ENCODE data around the gene PNPLA2. TPM values are rescaled to one million over a fixed set of nuclear protein-coding genes. Genes with fewer than 3 reads are reported as not detected.
A peak's percentile ranks its signal among the peaks of the same experiment; 100 is the strongest.

PNPLA2 gene
- total RNA-seq, 2 experiments from 2014 or later: 29.7 to 32.0 TPM

DNA sequence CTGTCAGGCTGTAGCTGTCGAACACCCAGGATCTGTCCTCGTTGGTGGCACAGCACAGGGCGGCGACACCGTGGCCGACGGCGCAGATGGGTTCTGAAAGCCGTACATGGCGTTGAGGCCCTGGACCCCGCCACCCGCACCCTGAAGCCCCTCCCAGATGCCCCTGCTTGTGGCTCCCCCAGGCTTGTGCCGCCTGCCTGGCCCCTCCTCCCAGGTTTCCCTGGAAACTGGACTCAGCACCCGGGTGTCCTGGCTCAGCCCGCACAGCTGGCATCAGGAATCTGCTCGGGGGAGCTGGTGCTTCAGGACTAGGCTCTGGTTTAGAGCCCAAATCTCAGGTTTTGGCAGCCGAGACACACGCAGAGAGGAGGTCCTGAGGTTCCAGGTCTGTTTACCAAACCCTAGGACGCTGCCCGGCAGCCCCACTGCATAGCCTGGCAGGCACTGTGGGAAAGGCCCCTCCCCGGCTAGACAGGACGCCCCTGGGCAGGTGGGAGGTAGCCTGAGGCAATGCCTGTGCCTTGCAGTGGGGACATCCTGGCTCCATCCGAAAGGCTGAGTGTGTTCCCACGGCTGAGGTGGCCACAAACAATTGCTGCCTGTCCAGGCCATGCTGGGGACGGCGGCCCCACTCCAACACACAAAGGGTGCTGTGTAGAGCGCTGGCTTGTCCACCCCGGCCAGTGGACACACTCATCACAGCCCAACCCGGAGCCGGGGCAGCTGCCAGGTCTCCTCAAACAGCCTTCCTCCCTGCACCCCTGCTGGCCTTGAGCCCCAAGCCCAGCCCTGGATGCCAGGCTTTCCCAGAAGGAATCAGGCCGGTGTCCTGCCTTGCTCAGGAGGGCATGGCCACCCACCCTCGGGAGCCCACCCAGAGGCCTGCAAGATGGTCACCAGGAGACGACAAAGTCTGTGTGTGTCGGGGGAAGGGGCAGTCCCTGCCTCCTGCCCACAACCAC is 46.0 kb upstream of the PNPLA2 start:
- intact Hi-C loops (cut with micrococcal nuclease): no loop called here
- peaks cover 16% of the 10 kb centered on the region for H3K4me1 Mint-ChIP-seq (ENCODE audit: low read depth)
- no peak overlapping the region for H3K27ac Mint-ChIP-seq
- ATAC-seq (no peak), DNase-seq (no peak)
- H3K27me3 Mint-ChIP-seq: no peaks in the 10 kb centered on the region
- TF ChIP-seq CTCF (IDR thresholded peaks at IDR 0.05): no peak
- CTCF ChIA-PET: no interaction called here
- no peaks in the 10 kb centered on the region for H3K9me3 Mint-ChIP-seq
- POLR2A ChIA-PET: interaction anchor here (1.1 to 1.3 kb wide), 2 partner anchors 13 to 26 kb away, joined by 4 to 5 read pairs; partner anchors contain the start of gene TALDO1
- H3K4me3 Mint-ChIP-seq: no peak overlapping the region
- H3K36me3 Mint-ChIP-seq (ENCODE audit: low read depth): peaks cover 21% of the 10 kb centered on the region

DNA sequence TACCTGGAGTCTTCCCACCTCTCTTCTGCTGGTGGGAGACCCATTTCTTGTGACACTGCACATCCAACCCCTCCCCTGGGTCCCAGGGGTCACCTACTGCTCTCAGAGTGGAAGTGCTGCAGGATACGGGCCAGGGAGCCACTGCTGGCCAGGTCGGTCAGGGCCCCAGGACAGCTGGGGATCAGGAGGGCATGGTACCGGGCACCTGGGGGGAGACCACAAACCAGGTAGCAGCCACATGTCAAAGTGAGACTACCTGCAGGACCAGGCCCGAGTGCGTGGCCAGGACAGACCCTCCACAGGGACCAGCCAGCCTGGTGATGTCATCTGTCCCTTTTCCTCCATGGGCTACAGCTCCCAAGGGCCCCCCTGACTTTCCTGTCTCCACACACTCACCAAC is 45.3 kb upstream of the PNPLA2 start:
- ATAC-seq (no peak), DNase-seq (no peak)
- Mint-ChIP-seq H3K4me1 (ENCODE audit: low read depth) (peaks cover 16% of the 10 kb centered on the region), H3K9me3 (no peaks in the 10 kb centered on the region), H3K27ac (no peak overlapping the region), H3K36me3 (ENCODE audit: low read depth) (peaks cover 21% of the 10 kb centered on the region), H3K27me3 (no peaks in the 10 kb centered on the region), H3K4me3 (no peak overlapping the region)
- TF ChIP-seq CTCF (IDR thresholded peaks at IDR 0.05): no peak
- POLR2A ChIA-PET: interaction anchor here (1.1 kb wide), 1 partner anchor 27 kb away, joined by 4 read pairs; the partner anchor contains the start of gene TALDO1
- CTCF ChIA-PET: no interaction called here
- intact Hi-C loops (cut with micrococcal nuclease): no loop called here

DNA sequence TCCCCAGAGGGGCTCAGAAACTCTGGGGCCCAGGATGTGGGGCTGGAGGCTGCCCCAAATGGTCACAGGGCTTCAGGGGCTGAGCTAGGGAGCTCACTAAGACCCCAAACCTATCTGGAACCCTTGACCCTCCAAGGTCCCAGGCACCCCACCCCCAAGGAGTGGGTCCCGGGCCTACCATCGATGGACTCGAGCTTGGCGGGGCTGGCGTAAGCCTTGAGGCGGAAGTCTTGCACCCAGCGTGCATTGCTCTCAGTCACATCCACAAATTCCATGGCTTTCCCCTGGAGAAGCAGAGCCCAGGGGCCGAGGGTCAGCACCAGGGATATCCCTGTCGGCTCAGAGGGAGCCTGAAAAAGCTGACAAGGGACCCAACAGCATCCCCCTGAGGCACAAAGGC is 44.9 kb upstream of the PNPLA2 start:
- no peak for ATAC-seq
- no peaks in the 10 kb centered on the region for H3K27me3 Mint-ChIP-seq
- H3K36me3 Mint-ChIP-seq (ENCODE audit: low read depth): peaks cover 22% of the 10 kb centered on the region
- CTCF ChIA-PET: no interaction called here
- H3K4me1 Mint-ChIP-seq (ENCODE audit: low read depth): peaks cover 17% of the 10 kb centered on the region
- no peaks in the 10 kb centered on the region for H3K9me3 Mint-ChIP-seq
- no peak for TF ChIP-seq CTCF (IDR thresholded peaks at IDR 0.05)
- H3K4me3 Mint-ChIP-seq: no peak overlapping the region
- no peak for DNase-seq
- intact Hi-C loops (cut with micrococcal nuclease): no loop called here
- POLR2A ChIA-PET: interaction anchor here (0.6 to 1.1 kb wide), 2 partner anchors 15 to 27 kb away, joined by 3 to 4 read pairs; partner anchors contain the start of gene TALDO1
- H3K27ac Mint-ChIP-seq: no peak overlapping the region

- no peak for ATAC-seq
- no peaks in the 10 kb centered on the region for H3K9me3 Mint-ChIP-seq
These were observed 43.7 kb upstream of the PNPLA2 start for GRCh38 chr11:774873-775592.

More at GRCh38 chr11:774873-775592, 43.7 kb upstream of the PNPLA2 start:
- CTCF ChIA-PET: interaction anchor here (1.2 to 1.3 kb wide), 2 partner anchors 19 to 21 kb away, joined by 3 to 4 read pairs; no protein-coding TSS in a partner anchor
- H3K4me1 Mint-ChIP-seq (ENCODE audit: low read depth): peaks cover 20% of the 10 kb centered on the region
- POLR2A ChIA-PET: interaction anchor here (0.6 to 2.5 kb wide), 9 partner anchors 9 to 139 kb away, joined by 3 to 9 read pairs (median 3); partner anchors contain the start of genes SLC25A22 and TALDO1
- H3K27ac Mint-ChIP-seq: peak overlapping the region; percentile 28
- H3K4me3 Mint-ChIP-seq: peak overlapping the region; percentile 66
- TF ChIP-seq CTCF (IDR thresholded peaks at IDR 0.05): no peak
- intact Hi-C loops (cut with micrococcal nuclease): no loop called here
- H3K36me3 Mint-ChIP-seq (ENCODE audit: low read depth): peaks cover 27% of the 10 kb centered on the region
- H3K27me3 Mint-ChIP-seq: no peaks in the 10 kb centered on the region
- DNase-seq: no peak

All from activated CD8-positive, alpha-beta T cell treated with anti-CD3 and anti-CD28 coated beads for 36 hours (primary cell).